IMR-90 (cell line): ENCODE results near the gene HOXB9. TPM values are rescaled to one million over a fixed set of nuclear protein-coding genes. Genes with fewer than 3 reads are reported as not detected.

ENCODE experiments used
- ATAC-seq: fragments of 200-7000 bp; cut with Tn5 transposase; 2 replicates; pipeline ENCODE4 v1.9.1; 2020; ENCODE audit warnings: low read depth, mild to moderate bottlenecking, moderate library complexity
- BruUV-seq: library from RNA; stranded (reverse); fragments of 400-500 nt; replicated peaks from 2 replicates; lab custom pipeline; 2021; lab: Mats Ljungman, UMichigan
- CTCF ChIA-PET: fragments of 300-600 bp; formaldehyde crosslinking; extraction: SDS; loops from one replicate; lab custom pipeline; 2021; ENCODE audit warnings: antibody characterized with exemption; lab: Yijun Ruan, JAX
- POLR2A ChIA-PET: fragments of 300-600 bp; sonication (Branson Sonifier 250); formaldehyde crosslinking; loops from one replicate; lab custom pipeline; 2022; ENCODE audit warnings: antibody characterized with exemption; ENCODE audit not compliant: unreplicated experiment; lab: Charles Lee
- DNase-seq: peaks from one replicate; pipeline ENCODE4 v3.0.0; 2013
- H2AFZ ChIP-seq: replicated peaks from 2 replicates; pipeline ENCODE3; 2013; ENCODE audit warnings: low read length, mild to moderate bottlenecking; ENCODE audit not compliant: poor library complexity
- H2AK5ac ChIP-seq: 2 replicates; pipeline ENCODE4 v1.6.1; 2013; ENCODE audit warnings: low read depth, low read length, inconsistent platforms
- H2AK9ac ChIP-seq: replicated peaks from 2 replicates; pipeline ENCODE3; 2013; ENCODE audit warnings: mild to moderate bottlenecking, low read depth, low read length, moderate library complexity; ENCODE audit not compliant: poor library complexity
- H2BK120ac ChIP-seq: 2 replicates; pipeline ENCODE4 v1.6.1; 2013; ENCODE audit warnings: low read depth, low read length, inconsistent platforms
- H2BK15ac ChIP-seq: 3 replicates; pipeline ENCODE4 v1.6.1; 2013; ENCODE audit warnings: low read depth, low read length, inconsistent platforms
- H2BK20ac ChIP-seq: 2 replicates; pipeline ENCODE4 v1.6.1; 2013; ENCODE audit warnings: low read depth, mild to moderate bottlenecking, inconsistent platforms, low read length, moderate library complexity
- H2BK5ac ChIP-seq: 2 replicates; pipeline ENCODE4 v1.6.1; 2013; ENCODE audit warnings: mild to moderate bottlenecking, low read depth, low read length, inconsistent platforms; ENCODE audit not compliant: poor library complexity, severe bottlenecking
- H3K14ac ChIP-seq: replicated peaks from 2 replicates; pipeline ENCODE4 v1.6.1; 2013; ENCODE audit warnings: low read depth, low read length, inconsistent platforms
- H3K18ac ChIP-seq: 2 replicates; pipeline ENCODE4 v1.6.1; 2013; ENCODE audit warnings: low read depth, low read length, control low read depth
- H3K23ac ChIP-seq: 2 replicates; pipeline ENCODE4 v1.6.1; 2013; ENCODE audit warnings: low read depth, low read length, inconsistent platforms
- H3K27ac ChIP-seq: 2 replicates; pipeline ENCODE4 v1.5.1; 2013; ENCODE audit warnings: mild to moderate bottlenecking, control low read depth, low read length; ENCODE audit not compliant: insufficient read depth
- H3K27me3 ChIP-seq: 2 replicates; pipeline ENCODE4 v1.6.1; 2013; ENCODE audit warnings: low read length; ENCODE audit not compliant: control insufficient read depth, insufficient read depth
- H3K36me3 ChIP-seq: 2 replicates; pipeline ENCODE4 v1.6.1; 2013; ENCODE audit warnings: low read length, mixed read lengths; ENCODE audit not compliant: control insufficient read depth, insufficient read depth
- H3K4ac ChIP-seq: 2 replicates; pipeline ENCODE4 v1.6.1; 2013; ENCODE audit warnings: low read depth, low read length, inconsistent platforms
- H3K4me1 ChIP-seq: 2 replicates; pipeline ENCODE4 v1.6.1; 2013; ENCODE audit warnings: low read length, mixed read lengths; ENCODE audit not compliant: control insufficient read depth, insufficient read depth
- H3K4me2 ChIP-seq: 2 replicates; pipeline ENCODE4 v1.6.1; 2013; ENCODE audit warnings: low read depth, mild to moderate bottlenecking, control low read depth, low read length, moderate library complexity
- H3K4me3 ChIP-seq: 2 replicates; pipeline ENCODE4 v1.5.1; 2013; ENCODE audit warnings: low read depth, mild to moderate bottlenecking, control low read depth, low read length, moderate library complexity; ENCODE audit not compliant: insufficient read depth
- H3K56ac ChIP-seq: 2 replicates; pipeline ENCODE4 v1.6.1; 2013; ENCODE audit warnings: low read length, inconsistent platforms; ENCODE audit not compliant: insufficient read depth; ENCODE audit errors: extremely low read depth
- H3K79me1 ChIP-seq, 2 experiments: 2 replicates each; pipeline ENCODE4 v1.6.1; 2013; ENCODE audit warnings: low read length in 2 of 2, inconsistent platforms in 1 of 2, low read depth in 1 of 2
- H3K9ac ChIP-seq: 2 replicates; pipeline ENCODE4 v1.6.1; 2013; ENCODE audit warnings: low read depth, low read length, control low read depth
- H3K9me1 ChIP-seq: 2 replicates; pipeline ENCODE4 v1.6.1; 2013; ENCODE audit warnings: low read length, inconsistent platforms; ENCODE audit not compliant: insufficient read depth
- H3K9me3 ChIP-seq: 2 replicates; pipeline ENCODE4 v1.6.1; 2013; ENCODE audit warnings: low read length; ENCODE audit not compliant: control insufficient read depth, insufficient read depth
- H4K20me1 ChIP-seq: 2 replicates; pipeline ENCODE4 v1.6.1; 2013; ENCODE audit warnings: low read length, inconsistent platforms; ENCODE audit not compliant: insufficient read depth
- H4K5ac ChIP-seq: 2 replicates; pipeline ENCODE4 v1.6.1; 2013; ENCODE audit warnings: mild to moderate bottlenecking, low read depth, low read length, control low read depth
- H4K8ac ChIP-seq, 2 experiments: 2 replicates each; pipeline ENCODE4 v1.6.1; 2013; ENCODE audit warnings: low read depth in 2 of 2, low read length in 2 of 2, control low read depth in 1 of 2, inconsistent platforms in 1 of 2
- H4K91ac ChIP-seq: 2 replicates; pipeline ENCODE4 v1.6.1; 2013; ENCODE audit warnings: low read depth, low read length, inconsistent platforms; ENCODE audit not compliant: insufficient read depth
- CHD1 ChIP-seq: IDR thresholded peaks from 2 replicates; pipeline ENCODE4 v1.6.1; 2012; ENCODE audit warnings: low read depth, low read length, improper control_type of control experiment
- CTCF ChIP-seq: conservative IDR thresholded peaks from 2 replicates; pipeline ENCODE4 v1.5.1; 2012; ENCODE audit warnings: mild to moderate bottlenecking, low read depth, low read length, improper control_type of control experiment
- ELK1 ChIP-seq: fragments of 150-350 bp; IDR thresholded peaks from 2 replicates; pipeline ENCODE4 v1.6.1; 2016; ENCODE audit warnings: low read depth, mild to moderate bottlenecking, low read length, moderate library complexity, borderline replicate concordance
- FOS ChIP-seq: fragments of 150-350 bp; IDR thresholded peaks from 2 replicates; pipeline ENCODE4 v1.6.1; 2016; ENCODE audit warnings: low read depth, low read length
- MAFK ChIP-seq: IDR thresholded peaks from 2 replicates; pipeline ENCODE4 v1.6.1; 2012; ENCODE audit warnings: low read depth, low read length, improper control_type of control experiment
- MAZ ChIP-seq: IDR thresholded peaks from 2 replicates; pipeline ENCODE4 v1.6.1; 2012; ENCODE audit warnings: low read depth, mild to moderate bottlenecking, low read length, improper control_type of control experiment, moderate library complexity, borderline replicate concordance
- MXI1 ChIP-seq: IDR thresholded peaks from 2 replicates; pipeline ENCODE4 v1.6.1; 2012; ENCODE audit warnings: low read depth, mild to moderate bottlenecking, low read length, moderate library complexity, borderline replicate concordance
- NFE2L2 ChIP-seq: fragments of 150-350 bp; IDR thresholded peaks from 2 replicates; pipeline ENCODE4 v1.6.1; 2016; ENCODE audit warnings: low read depth, mild to moderate bottlenecking, low read length
- POLR2A ChIP-seq: IDR thresholded peaks from 2 replicates; pipeline ENCODE4 v1.6.1; 2012; ENCODE audit warnings: mild to moderate bottlenecking, low read depth, low read length
- RAD21 ChIP-seq: IDR thresholded peaks from 2 replicates; pipeline ENCODE4 v1.6.1; 2012; ENCODE audit warnings: low read length, improper control_type of control experiment
- RCOR1 ChIP-seq: IDR thresholded peaks from 2 replicates; pipeline ENCODE4 v1.6.1; 2012; ENCODE audit warnings: mild to moderate bottlenecking, low read length, improper control_type of control experiment; ENCODE audit not compliant: insufficient replicate concordance
- RFX5 ChIP-seq: IDR thresholded peaks from 2 replicates; pipeline ENCODE4 v1.8.0; 2012; ENCODE audit warnings: low read depth, mild to moderate bottlenecking, low read length, moderate library complexity
- USF2 ChIP-seq: fragments of 150-350 bp; IDR thresholded peaks from 2 replicates; pipeline ENCODE4 v1.6.1; 2017; ENCODE audit warnings: mild to moderate bottlenecking, antibody characterized with exemption, low read length, low read depth
- WGBS, 2 experiments: methylation state at CpG; one replicate each; pipeline versions ENCODE4 v1.1.5 to v1.1.7; 2013; ENCODE audit warnings: missing lambda C conversion rate in 2 of 2; ENCODE audit not compliant: insufficient read length in 1 of 2; ENCODE audit errors: extremely low coverage in 2 of 2; 5-methylcytosine and 5-hydroxymethylcytosine counted together
- dilution Hi-C: fragments of 300-500 bp; cut with HindIII; formaldehyde crosslinking; loops from one replicate; pipeline ENCODE4 v1.14.3; 2018; ENCODE audit warnings: low sequenced_read_pairs; ENCODE audit not compliant: unreplicated experiment
- in situ Hi-C: fragments of 300-500 bp; cut with MboI; formaldehyde crosslinking; loops from 3 replicates; pipeline ENCODE4 v1.14.3; 2019; ENCODE audit warnings: low sequenced_read_pairs, inconsistent platforms, mixed read lengths
- intact Hi-C: fragments of 100-400 bp; cut with micrococcal nuclease; formaldehyde crosslinking; loops from 2 replicates; pipeline ENCODE4 v1.10.0; 2022
- polyA plus RNA-seq, 3 experiments: library from polyadenylated mRNA; depleted of rRNA; stranded (reverse); fragments of >200 nt; gene quantifications; 2 replicates each; pipeline ENCODE4 v1.2.3, GENCODE V29; 2012; ENCODE audit warnings: low replicate concordance in 1 of 3
- total RNA-seq: library from RNA; depleted of rRNA; stranded (reverse); fragments of >200 nt; gene quantifications from 2 replicates; pipeline ENCODE4 v1.2.3, GENCODE V29; 2012

The HOXB9 gene
- total and polyA plus RNA-seq, 2 of the 4 experiments (the other 2 are of a cell fraction): 0.05 TPM; not detected in 1

GRCh38 chr17:48625495-48626244, 488 bp downstream of the HOXB9 start:
- H3K56ac ChIP-seq: no peak overlapping the region
- peaks cover 23% of the 10 kb centered on the region for H3K9me3 ChIP-seq
- peak overlapping the region; percentile 91 for H3K4me2 ChIP-seq
- DNase-seq: peak; percentile 12
- intact Hi-C loops: no loop called here
- CTCF ChIA-PET: interaction anchor here (0.9 kb wide), 1 partner anchor 289 kb away, joined by 3 read pairs; no protein-coding TSS in a partner anchor
- no peaks in the 10 kb centered on the region for H3K36me3 ChIP-seq
- H2BK15ac ChIP-seq: no peak overlapping the region
- POLR2A ChIA-PET: interaction anchor here (0.7 kb wide), 1 partner anchor 38 kb away, joined by 3 read pairs; no protein-coding TSS in a partner anchor
- no peak for TF ChIP-seq POLR2A
- TF ChIP-seq CTCF: no peak
- TF ChIP-seq RFX5: no peak
- TF ChIP-seq MAZ: no peak
- TF ChIP-seq FOS: no peak
- no peak for TF ChIP-seq RAD21
- no peak for TF ChIP-seq MXI1
- no peak for TF ChIP-seq NFE2L2
- TF ChIP-seq RCOR1: no peak
- TF ChIP-seq MAFK: no peak
- TF ChIP-seq ELK1: no peak
- TF ChIP-seq USF2: no peak
- no peak for TF ChIP-seq CHD1
- no peak overlapping the region for H3K18ac ChIP-seq
- no peak overlapping the region for H2BK5ac ChIP-seq
- no peak overlapping the region for H3K23ac ChIP-seq
- dilution Hi-C loops: no loop called here
- 1% methylated on average over 34 of the region's 69 CpGs; no CpG with 5 or more reads in 1 of the 2 experiments for WGBS, 2 experiments
- in situ Hi-C loops: loop anchor here (10.0 kb wide), 1 partner anchor 461 kb away; no protein-coding TSS in a partner anchor
- H4K5ac ChIP-seq: no peak overlapping the region
- H2AFZ ChIP-seq: peak overlapping the region; percentile 64
- no peak overlapping the region for H4K8ac ChIP-seq
- H3K4ac ChIP-seq: no peak overlapping the region
- no peak overlapping the region for H4K91ac ChIP-seq
- H3K9ac ChIP-seq: no peak overlapping the region
- no peaks in the 10 kb centered on the region; the same call in 1 of the 2 replicates for H3K9me1 ChIP-seq
- H3K27ac ChIP-seq: no peak overlapping the region
- H3K4me3 ChIP-seq: peak overlapping the region; percentile 38
- H2BK20ac ChIP-seq: no peak overlapping the region
- peak; percentile 41 for ATAC-seq
- H3K14ac ChIP-seq: no peak overlapping the region
- H2BK120ac ChIP-seq: no peak overlapping the region
- no peaks in the 10 kb centered on the region for H3K79me1 ChIP-seq
- H4K20me1 ChIP-seq: peaks cover 12% of the 10 kb centered on the region; the same call in 1 of the 2 replicates
- peaks cover 98% of the 10 kb centered on the region for H3K27me3 ChIP-seq
- H2AK5ac ChIP-seq: no peak overlapping the region
- no peak overlapping the region for H2AK9ac ChIP-seq
- no TSS peak for BruUV-seq
- H3K4me1 ChIP-seq: no peaks in the 10 kb centered on the region; the same call in 1 of the 2 replicates
